ENCODE results near the gene P2RX6. TPM values are rescaled to one million over a fixed set of nuclear protein-coding genes. Genes with fewer than 3 reads are reported as not detected.

Gene P2RX6
- total and polyA plus RNA-seq, 9 of the 15 experiments (the other 6 are each of a cell fraction or from before 2014, with no cell fraction given): 0.01 to 3.9 (median 1.5) TPM; not detected in 1

GRCh38 chr22:21013657-21014201 lies 1.2 kb upstream of the P2RX6 start:
- Histone ChIP-seq H3K36me3 (ENCODE audit: control insufficient read depth, insufficient read depth, low read length) (peaks cover 3% of the 10 kb centered on the region; the same call in 1 of the 3 replicates), H3K4me2 (ENCODE audit: insufficient read depth, low read length) (peak overlapping the region; percentile 87), H4K20me1 (replicated peaks; ENCODE audit: control insufficient read depth, insufficient read depth, low read length) (peaks cover 12% of the 10 kb centered on the region), H3K9me1 (ENCODE audit: control insufficient read depth, insufficient read depth, low read length) (peaks cover 7% of the 10 kb centered on the region), H3K27ac (ENCODE audit: extremely low read depth, low read depth, low read length) (peak overlapping the region; percentile 33), H2AFZ (ENCODE audit: low read depth, low read length) (peak overlapping the region; percentile 91), H3K4me3 (peak overlapping the region; percentile 44), H3K79me2 (ENCODE audit: control insufficient read depth, insufficient read depth, low read length) (peaks cover 16% of the 10 kb centered on the region; the same call in 2 of the 3 replicates), H3K27me3 (ENCODE audit: control insufficient read depth in 2 of 2, insufficient read depth in 2 of 2, low read length in 2 of 2) (no peaks in the 10 kb centered on the region), H3K9ac (ENCODE audit: insufficient read depth in 1 of 2, low read depth in 2 of 2, low read length in 2 of 2) (peak overlapping the region; percentile 48 to 89), H3K4me1 (replicated peaks in 1 of 2; ENCODE audit: control insufficient read depth in 2 of 2, insufficient read depth in 2 of 2, low read length in 2 of 2) (peaks cover 26 to 46% of the 10 kb centered on the region in 2 experiments), H3K9me3 (replicated peaks; ENCODE audit: control insufficient read depth, insufficient read depth, low read depth, low read length) (no peaks in the 10 kb centered on the region)
- WGBS (ENCODE audit: insufficient coverage, low coverage, missing lambda C conversion rate): 8% methylated on average over 24 of the region's 24 CpGs
- BruUV-seq (replicated peaks): TSS peak; percentile 86
- intact Hi-C loops (cut with micrococcal nuclease) (loop anchor here (1.0 to 5.0 kb wide), 2 partner anchors 11 to 34 kb away; partner anchors contain the start of genes LRRC74B and THAP7), in situ Hi-C loops (cut with MboI) (no loop called here)
- POLR2A ChIA-PET: interaction anchor here (0.5 to 13.9 kb wide), 9 partner anchors 13 to 1538 kb away, joined by 3 to 333 read pairs (median 4); partner anchors contain the start of genes SLC7A4 and THAP7
- DNase-seq (ENCODE audit: extremely low read depth in 1 of 4, low spot score in 3 of 4) (no peak), FAIRE-seq (no peak), ATAC-seq (no peak)
- CTCF ChIA-PET (ENCODE audit: low intra/inter-chr PET ratio): interaction anchor here (1.2 kb wide), 1 partner anchor 12 kb away, joined by 3 read pairs; the partner anchor contains the start of gene THAP7
- TF ChIP-seq MEF2D (tag; conservative IDR thresholded peaks at IDR 0.05; ENCODE audit: low read depth) (no peak), GTF3C2 (IDR thresholded peaks at IDR 0.05; ENCODE audit: borderline replicate concordance, extremely low read depth, insufficient read length) (no peak), MTA1 (IDR thresholded peaks at IDR 0.05; ENCODE audit: borderline replicate concordance) (no peak), NONO (IDR thresholded peaks at IDR 0.05; ENCODE audit: low read depth in 2 of 2, low read length in 1 of 2) (no peak), E2F6 (IDR thresholded peaks at IDR 0.05; ENCODE audit: borderline replicate concordance in 1 of 2, extremely low read depth in 1 of 2, insufficient read depth in 1 of 2, insufficient read length in 1 of 2, low read depth in 1 of 2, low read length in 1 of 2, poor library complexity in 1 of 2, severe bottlenecking in 1 of 2) (no peak), FOXK1 (CRISPR knock-in tag; IDR thresholded peaks at IDR 0.05; ENCODE audit: borderline replicate concordance) (no peak), DIDO1 (tag; IDR thresholded peaks at IDR 0.05; ENCODE audit: low read depth) (no peak), PPARD (CRISPR knock-in tag; IDR thresholded peaks at IDR 0.05) (no peak), ZBTB9 (CRISPR knock-in tag; IDR thresholded peaks at IDR 0.05) (peak; percentile 57), ZC3H8 (IDR thresholded peaks at IDR 0.05) (no peak), HDAC8 (tag; IDR thresholded peaks at IDR 0.05) (peak; percentile 83), SREBF2 (CRISPR knock-in tag; IDR thresholded peaks at IDR 0.05) (no peak), MXI1 (IDR thresholded peaks at IDR 0.05; ENCODE audit: low read depth, low read length) (no peak), ZNF79 (CRISPR knock-in tag; IDR thresholded peaks at IDR 0.05; ENCODE audit: low read depth) (no peak), ZNF311 (CRISPR knock-in tag; IDR thresholded peaks at IDR 0.05) (no peak), PCBP2 (IDR thresholded peaks at IDR 0.05; ENCODE audit: low read depth, low read length, poor library complexity, severe bottlenecking) (no peak), MEF2A (IDR thresholded peaks at IDR 0.05; ENCODE audit: control insufficient read depth, low read depth, low read length) (no peak)

Measured in K562 (cell line).